Endothelial cell (in vitro differentiated cells): ENCODE results near the gene SCYL3. TPM values are rescaled to one million over a fixed set of nuclear protein-coding genes. Genes with fewer than 3 reads are reported as not detected.

Source experiments
- DNase-seq: peaks from one replicate; pipeline ENCODE4 v3.0.0; 2021; ENCODE audit warnings: low spot score
- H3K27ac Mint-ChIP-seq: one replicate; pipeline ENCODE4 v1.8.0; 2021; ENCODE audit warnings: mixed read lengths, inconsistent platforms; ENCODE audit not compliant: unreplicated experiment
- H3K27me3 Mint-ChIP-seq: one replicate; pipeline ENCODE4 v1.8.0; 2021; ENCODE audit warnings: mild to moderate bottlenecking, moderate library complexity, mixed read lengths, inconsistent platforms; ENCODE audit not compliant: unreplicated experiment
- H3K36me3 Mint-ChIP-seq: one replicate; pipeline ENCODE4 v1.8.0; 2021; ENCODE audit warnings: mild to moderate bottlenecking, low read depth, mixed read lengths, inconsistent platforms; ENCODE audit not compliant: unreplicated experiment
- H3K4me1 Mint-ChIP-seq: one replicate; pipeline ENCODE4 v1.8.0; 2021; ENCODE audit warnings: mild to moderate bottlenecking, mixed read lengths, inconsistent platforms; ENCODE audit not compliant: unreplicated experiment
- H3K4me3 Mint-ChIP-seq: one replicate; pipeline ENCODE4 v1.8.0; 2021; ENCODE audit warnings: mild to moderate bottlenecking, mixed read lengths, inconsistent platforms; ENCODE audit not compliant: unreplicated experiment
- H3K9me3 Mint-ChIP-seq: one replicate; pipeline ENCODE4 v1.8.0; 2021; ENCODE audit warnings: mixed read lengths, inconsistent platforms; ENCODE audit not compliant: unreplicated experiment
- total RNA-seq: library from RNA; stranded (reverse); fragmentation: NEBNext Ultra II Directional; extraction: Animal tissue kit (Norgen Biotek cat#: 25700); gene quantifications from one replicate; pipeline ENCODE4 v1.2.1, GENCODE V29; 2021; ENCODE audit not compliant: unreplicated experiment
- TF ChIP-seq, protein P1 (sequence below): fragments of 200-600 bp; sonication (generic); IDR thresholded peaks from one replicate; pipeline ENCODE4 v1.5.0; 2021; ENCODE audit warnings: antibody characterized with exemption; ENCODE audit not compliant: unreplicated experiment

SCYL3 gene
- total RNA-seq, 1 donor from 2014 or later = 19.2 TPM

DNA sequence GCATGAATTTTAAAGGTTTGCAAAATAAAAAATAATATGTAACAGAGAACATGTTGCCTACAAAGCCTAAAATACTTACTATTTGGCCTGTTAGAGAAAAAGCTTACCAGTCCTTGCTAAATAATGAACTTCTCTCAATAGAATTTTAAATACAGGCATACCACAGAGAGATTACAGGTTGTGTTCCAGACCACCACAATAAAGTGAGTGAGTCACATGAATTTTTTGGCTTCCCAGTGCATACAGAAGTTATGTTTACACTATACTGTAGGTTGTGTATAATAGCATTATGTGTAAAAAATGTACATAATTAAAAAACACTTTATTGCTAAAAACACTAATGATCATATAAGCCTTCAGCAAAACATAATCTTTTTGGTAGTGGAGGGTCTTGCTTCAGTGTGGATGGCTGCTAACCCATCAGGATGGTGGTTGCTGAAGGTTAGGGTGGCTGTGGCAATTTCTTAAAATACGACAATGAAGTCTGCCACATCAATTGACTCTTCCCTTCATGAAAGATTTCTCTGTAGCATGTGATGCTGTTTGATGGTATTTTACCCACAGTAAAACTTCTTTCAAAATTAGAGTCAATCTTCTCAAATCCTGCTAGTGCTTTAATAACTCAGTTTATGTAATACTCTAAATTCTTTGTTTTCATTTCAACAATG, 48.6 kb downstream of the SCYL3 start:
- H3K27ac Mint-ChIP-seq = no peak overlapping the region
- peaks cover 24% of the 10 kb centered on the region for H3K36me3 Mint-ChIP-seq
- no peak overlapping the region for H3K4me3 Mint-ChIP-seq
- no peaks in the 10 kb centered on the region for H3K4me1 Mint-ChIP-seq
- H3K27me3 Mint-ChIP-seq = no peaks in the 10 kb centered on the region
- no peaks in the 10 kb centered on the region for H3K9me3 Mint-ChIP-seq
- DNase-seq = no peak
- TF ChIP-seq, protein P1, sequence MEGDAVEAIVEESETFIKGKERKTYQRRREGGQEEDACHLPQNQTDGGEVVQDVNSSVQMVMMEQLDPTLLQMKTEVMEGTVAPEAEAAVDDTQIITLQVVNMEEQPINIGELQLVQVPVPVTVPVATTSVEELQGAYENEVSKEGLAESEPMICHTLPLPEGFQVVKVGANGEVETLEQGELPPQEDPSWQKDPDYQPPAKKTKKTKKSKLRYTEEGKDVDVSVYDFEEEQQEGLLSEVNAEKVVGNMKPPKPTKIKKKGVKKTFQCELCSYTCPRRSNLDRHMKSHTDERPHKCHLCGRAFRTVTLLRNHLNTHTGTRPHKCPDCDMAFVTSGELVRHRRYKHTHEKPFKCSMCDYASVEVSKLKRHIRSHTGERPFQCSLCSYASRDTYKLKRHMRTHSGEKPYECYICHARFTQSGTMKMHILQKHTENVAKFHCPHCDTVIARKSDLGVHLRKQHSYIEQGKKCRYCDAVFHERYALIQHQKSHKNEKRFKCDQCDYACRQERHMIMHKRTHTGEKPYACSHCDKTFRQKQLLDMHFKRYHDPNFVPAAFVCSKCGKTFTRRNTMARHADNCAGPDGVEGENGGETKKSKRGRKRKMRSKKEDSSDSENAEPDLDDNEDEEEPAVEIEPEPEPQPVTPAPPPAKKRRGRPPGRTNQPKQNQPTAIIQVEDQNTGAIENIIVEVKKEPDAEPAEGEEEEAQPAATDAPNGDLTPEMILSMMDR = no peak

DNA sequence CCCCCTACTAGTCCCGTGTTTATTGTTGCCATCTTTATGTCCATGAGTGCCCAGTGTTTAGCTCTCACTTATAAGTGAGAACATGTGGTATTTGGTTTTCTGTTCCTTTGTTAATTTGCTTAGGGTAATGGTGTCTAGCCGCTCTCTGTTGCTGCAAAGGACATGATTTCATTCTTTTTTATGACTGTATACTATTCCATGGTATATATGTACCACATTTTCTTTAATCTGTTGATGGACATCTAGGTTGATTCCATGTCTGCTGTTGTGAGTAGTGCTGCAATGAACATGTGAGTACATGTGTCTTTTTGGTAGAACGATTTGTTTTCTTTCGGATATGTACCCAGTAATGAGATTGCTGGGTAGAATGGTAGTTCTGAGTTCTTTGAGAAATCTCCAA, 54.8 kb downstream of the SCYL3 start:
- H3K36me3 Mint-ChIP-seq = peaks cover 25% of the 10 kb centered on the region

DNA sequence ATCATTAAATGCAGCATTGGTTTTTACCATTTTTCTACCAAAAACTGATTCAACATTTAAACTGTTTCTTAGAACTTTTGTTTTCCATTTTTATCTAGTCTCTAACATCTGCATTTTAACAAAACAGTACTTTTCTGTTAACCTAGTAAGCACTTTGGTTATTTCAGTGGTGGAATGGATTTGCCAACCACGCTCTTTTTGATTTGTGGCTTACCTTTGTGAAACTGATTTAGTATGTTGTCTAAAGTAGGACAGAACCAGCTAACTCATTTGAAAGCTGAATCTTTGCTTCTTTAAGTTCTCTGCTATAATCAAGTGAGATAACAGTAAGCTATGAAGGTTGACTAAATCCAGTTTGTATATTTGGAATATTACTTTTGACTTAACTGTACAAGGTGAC, 57.5 kb downstream of the SCYL3 start:
- Mint-ChIP-seq H3K27me3 (no peaks in the 10 kb centered on the region), H3K9me3 (no peaks in the 10 kb centered on the region), H3K4me3 (no peak overlapping the region), H3K27ac (no peak overlapping the region), H3K4me1 (no peaks in the 10 kb centered on the region), H3K36me3 (peaks cover 23% of the 10 kb centered on the region)
- no peak for DNase-seq
- TF ChIP-seq, protein P1 = no peak

More for the DNA sequence above, 54.8 kb downstream of the SCYL3 start:
- no peak for DNase-seq
- no peak overlapping the region for H3K27ac Mint-ChIP-seq
- H3K4me1 Mint-ChIP-seq = no peaks in the 10 kb centered on the region
- H3K9me3 Mint-ChIP-seq = no peaks in the 10 kb centered on the region
- TF ChIP-seq, protein P1 = no peak
- no peaks in the 10 kb centered on the region for H3K27me3 Mint-ChIP-seq
- H3K4me3 Mint-ChIP-seq = peak overlapping the region; percentile 14

DNA sequence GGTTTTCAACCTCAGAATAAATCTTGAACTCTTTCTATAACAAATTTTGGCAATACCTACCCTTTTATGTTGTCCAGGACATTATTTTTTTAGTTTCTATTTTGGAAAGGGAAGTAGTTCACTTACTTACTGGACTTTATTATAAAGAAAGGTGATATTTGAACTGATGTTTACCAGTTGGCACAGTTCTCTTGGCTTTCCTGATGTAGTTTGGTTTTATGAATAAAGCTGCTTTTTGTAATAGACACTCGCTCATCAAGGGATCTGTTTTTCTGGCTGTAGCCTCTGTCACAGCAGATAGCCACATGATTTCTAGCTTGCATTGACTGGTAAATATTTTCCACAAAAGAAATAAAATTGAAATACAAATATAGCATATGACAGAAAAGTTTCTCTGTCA, 58.0 kb downstream of the SCYL3 start:
- Mint-ChIP-seq H3K9me3 (no peaks in the 10 kb centered on the region), H3K36me3 (peaks cover 18% of the 10 kb centered on the region), H3K27me3 (no peaks in the 10 kb centered on the region), H3K27ac (no peak overlapping the region), H3K4me3 (no peak overlapping the region), H3K4me1 (no peaks in the 10 kb centered on the region)
- TF ChIP-seq, protein P1 = no peak
- no peak for DNase-seq

DNA sequence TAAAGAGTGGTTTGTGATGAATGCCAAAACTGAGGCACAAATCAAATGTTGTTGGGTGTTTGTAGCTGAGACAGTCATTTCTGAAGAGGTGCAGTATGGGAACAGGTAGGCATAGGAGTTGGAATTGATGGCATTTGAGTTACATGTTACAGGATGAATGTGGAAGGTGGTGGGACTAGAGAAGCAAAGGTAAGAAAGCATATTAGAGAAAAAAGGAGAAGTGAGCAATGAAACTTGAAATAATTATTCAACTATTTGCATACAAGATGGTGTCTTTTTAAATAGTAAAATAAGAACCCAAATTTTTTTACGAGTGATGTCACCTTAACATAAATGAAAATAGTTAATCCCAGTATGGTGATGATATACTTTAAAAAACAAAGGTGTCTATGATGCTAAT, 58.8 kb downstream of the SCYL3 start:
- H3K4me1 Mint-ChIP-seq = no peaks in the 10 kb centered on the region

More for the DNA sequence above, 58.8 kb downstream of the SCYL3 start:
- Mint-ChIP-seq H3K4me3 (no peak overlapping the region), H3K36me3 (peaks cover 13% of the 10 kb centered on the region), H3K27me3 (no peaks in the 10 kb centered on the region), H3K9me3 (no peaks in the 10 kb centered on the region), H3K27ac (no peak overlapping the region)
- TF ChIP-seq, protein P1 = no peak
- no peak for DNase-seq
